GM12875 (cell line): Measurements from ENCODE around the gene NDST4.

ENCODE experiments used
- H3K4me3 ChIP-seq: one replicate; pipeline ENCODE4 v1.5.1; 2011; ENCODE audit warnings: low read depth, low read length, control low read depth
- TF ChIP-seq, protein P1 (sequence below): IDR thresholded peaks from 2 replicates; pipeline ENCODE4 v1.5.1; 2011; ENCODE audit warnings: low read depth, mild to moderate bottlenecking, control low read depth, inconsistent platforms, low read length, moderate library complexity, borderline replicate concordance; ENCODE audit not compliant: insufficient read depth

Gene NDST4

DNA sequence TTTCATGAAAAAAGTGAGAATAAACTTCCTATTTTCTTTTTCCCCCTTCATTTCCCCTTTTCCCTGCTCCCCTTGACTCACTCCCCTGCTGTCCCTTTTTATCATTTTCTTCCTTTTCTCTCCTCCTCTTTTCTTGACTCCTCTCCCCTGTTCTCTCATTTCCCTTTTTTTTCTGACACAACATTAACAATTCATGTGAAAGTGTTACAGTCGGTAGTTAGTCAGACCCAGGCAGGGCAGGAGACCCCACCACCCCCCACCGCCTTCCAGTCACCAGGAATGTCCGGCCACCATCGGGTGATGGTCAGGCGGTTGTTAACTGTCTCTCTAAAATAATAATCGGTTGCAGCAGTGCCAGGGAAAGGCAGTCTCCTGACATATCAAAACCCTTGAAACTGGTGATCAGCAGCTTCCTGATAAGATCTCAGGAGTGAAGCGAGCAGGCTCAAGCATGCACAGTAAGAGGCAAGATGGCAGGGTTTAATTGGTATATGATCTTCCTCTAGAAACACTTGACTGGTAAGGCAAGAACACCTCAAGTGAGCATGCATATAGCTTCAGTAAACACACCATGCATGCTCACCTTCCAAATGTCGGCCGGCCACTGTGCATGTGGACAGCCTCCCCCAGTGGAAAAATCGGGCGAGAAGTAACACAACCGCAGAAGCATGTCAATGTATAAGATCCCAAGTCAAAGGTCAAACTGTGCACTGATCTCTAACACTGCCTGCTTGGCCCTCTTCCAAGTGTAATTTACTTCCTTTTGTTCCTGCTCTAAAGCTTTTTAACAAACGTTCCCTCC, 191.4 kb downstream of the NDST4 start:
- H3K4me3 ChIP-seq = no peak overlapping the region
- TF ChIP-seq, protein P1, sequence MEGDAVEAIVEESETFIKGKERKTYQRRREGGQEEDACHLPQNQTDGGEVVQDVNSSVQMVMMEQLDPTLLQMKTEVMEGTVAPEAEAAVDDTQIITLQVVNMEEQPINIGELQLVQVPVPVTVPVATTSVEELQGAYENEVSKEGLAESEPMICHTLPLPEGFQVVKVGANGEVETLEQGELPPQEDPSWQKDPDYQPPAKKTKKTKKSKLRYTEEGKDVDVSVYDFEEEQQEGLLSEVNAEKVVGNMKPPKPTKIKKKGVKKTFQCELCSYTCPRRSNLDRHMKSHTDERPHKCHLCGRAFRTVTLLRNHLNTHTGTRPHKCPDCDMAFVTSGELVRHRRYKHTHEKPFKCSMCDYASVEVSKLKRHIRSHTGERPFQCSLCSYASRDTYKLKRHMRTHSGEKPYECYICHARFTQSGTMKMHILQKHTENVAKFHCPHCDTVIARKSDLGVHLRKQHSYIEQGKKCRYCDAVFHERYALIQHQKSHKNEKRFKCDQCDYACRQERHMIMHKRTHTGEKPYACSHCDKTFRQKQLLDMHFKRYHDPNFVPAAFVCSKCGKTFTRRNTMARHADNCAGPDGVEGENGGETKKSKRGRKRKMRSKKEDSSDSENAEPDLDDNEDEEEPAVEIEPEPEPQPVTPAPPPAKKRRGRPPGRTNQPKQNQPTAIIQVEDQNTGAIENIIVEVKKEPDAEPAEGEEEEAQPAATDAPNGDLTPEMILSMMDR = no peak

DNA sequence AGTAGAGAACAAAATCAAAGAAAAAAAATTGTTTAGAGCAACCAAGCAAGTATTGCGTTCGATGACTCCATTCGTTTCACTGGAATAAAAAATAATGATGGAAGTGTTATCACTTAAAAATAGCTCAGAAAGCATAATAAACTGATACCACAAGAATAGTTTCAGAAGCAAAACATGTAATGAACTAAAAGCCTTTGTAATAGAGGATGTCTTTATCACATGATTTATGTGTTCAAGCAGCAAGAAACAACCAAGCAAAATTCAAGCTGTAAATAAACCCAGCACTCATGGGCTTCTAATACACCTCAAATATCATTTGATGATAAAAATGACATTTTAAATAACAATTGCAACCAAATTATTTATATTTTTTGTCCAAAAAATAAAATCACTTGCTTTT, 192.2 kb downstream of the NDST4 start:
- H3K4me3 ChIP-seq = no peak overlapping the region
- TF ChIP-seq, protein P1 = no peak

DNA sequence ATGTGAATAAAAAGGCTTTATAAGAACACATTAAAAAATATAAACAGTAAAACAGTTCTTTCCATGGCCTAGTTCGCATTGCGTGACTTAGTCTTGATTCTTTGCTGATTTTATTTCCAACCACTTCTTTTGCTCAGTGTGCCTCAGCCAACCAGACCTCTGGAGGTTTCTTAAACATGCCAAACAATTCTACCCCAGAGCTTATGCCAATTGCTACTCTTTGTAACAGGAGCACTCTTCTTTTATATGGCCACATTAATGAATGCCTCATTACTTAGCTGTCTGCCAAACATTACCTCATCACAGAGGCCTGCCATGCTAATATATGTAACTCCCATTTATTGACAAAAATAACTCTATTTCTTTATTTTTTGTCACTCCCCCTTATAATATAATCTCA, 202.3 kb downstream of the NDST4 start:
- H3K4me3 ChIP-seq = no peak overlapping the region
- TF ChIP-seq, protein P1 = no peak

DNA sequence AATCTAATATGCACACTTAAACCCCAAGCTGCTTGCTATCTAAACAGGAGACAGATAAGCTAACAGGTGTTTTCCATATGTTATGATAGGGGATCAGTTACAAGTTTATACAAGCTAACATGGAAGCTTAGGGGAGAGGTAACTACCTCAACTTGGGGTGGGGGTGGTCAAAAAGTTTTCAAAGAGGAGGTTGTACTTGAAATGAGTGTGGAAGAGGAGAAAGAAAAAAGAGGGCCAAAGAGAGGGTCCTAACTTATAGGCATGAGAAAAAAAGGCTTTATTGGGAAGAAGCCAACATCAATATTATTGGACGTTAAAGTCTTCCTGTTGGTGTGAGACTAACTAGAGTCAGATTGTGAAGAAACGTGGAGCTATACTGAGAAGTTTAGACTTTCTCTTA, 205.9 kb downstream of the NDST4 start:
- TF ChIP-seq, protein P1 = no peak
- no peak overlapping the region for H3K4me3 ChIP-seq

DNA sequence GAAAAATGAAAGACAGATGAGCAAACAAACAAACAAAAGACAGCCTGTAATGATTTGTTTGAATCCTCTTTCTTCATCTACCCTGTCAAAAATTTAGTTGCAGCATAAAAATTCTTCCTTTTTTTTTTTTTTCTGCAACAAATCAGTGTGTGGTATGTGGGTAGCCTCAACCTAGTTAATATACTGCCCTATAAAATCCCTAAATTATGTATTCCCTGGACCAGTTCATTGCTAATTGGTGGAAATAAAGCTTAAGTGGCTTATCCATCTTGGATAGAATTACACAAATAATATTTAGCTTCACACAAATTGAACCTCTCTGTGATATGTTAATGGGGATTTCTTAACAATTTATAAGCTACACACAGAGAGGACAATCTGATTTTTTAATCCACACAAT, 208.4 kb downstream of the NDST4 start:
- H3K4me3 ChIP-seq = no peak overlapping the region
- TF ChIP-seq, protein P1 = no peak

DNA sequence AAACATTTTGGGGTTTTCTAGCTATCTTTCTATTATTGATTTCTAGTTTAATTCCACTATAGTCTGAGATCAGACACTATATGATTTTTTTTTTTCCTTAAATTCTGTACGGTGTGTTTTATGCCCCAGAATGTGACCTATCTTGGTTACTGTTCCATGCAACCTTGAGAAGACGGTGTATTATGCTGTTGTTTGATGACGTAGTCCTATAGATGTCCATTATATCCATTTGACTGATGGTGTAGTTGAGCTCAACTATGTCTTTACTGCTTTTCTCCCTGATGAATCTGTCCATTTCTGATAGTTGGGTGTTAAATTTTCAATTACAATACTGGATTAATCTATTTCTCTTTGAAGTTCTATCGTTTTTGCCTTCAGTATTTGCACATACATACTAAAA, 212.5 kb downstream of the NDST4 start:
- no peak overlapping the region for H3K4me3 ChIP-seq
- TF ChIP-seq, protein P1 = no peak

DNA sequence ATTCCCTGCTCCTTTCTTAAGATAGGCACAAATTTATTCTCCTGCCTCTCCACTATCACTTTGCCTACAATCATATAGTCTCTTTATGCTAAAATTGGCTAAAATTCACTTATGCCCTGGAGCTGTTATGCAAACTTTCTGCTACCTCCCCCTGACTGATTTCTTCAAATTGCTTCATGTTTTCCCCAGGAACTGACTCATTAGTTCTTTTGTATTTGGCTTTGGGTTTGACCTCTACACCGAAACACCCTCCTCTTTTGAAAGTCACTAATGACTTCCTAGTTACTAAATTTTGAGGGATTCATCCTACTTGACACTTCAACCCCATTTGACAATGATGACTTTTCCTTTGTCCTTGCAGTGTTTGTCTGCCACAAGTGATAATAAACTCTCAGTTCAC, 222.6 kb downstream of the NDST4 start:
- no peak overlapping the region for H3K4me3 ChIP-seq
- TF ChIP-seq, protein P1 = no peak
